Spleen (tissue), 11 donors: ENCODE measurements around the gene SELENOF. TPM values are rescaled to one million over a fixed set of nuclear protein-coding genes. Genes with fewer than 3 reads are reported as not detected.

Experiments
- DNase-seq: peaks from one replicate; pipeline ENCODE4 v3.0.0-alpha.2; 2020
- H3K27ac ChIP-seq, 8 donors: fragments of 200-600 bp; sonication (generic) in 7 of 8; 1 replicate in 4 of 8; 2 replicates in 4 of 8; pipeline versions ENCODE4 v1.5.0 to v1.8.0; 2016 to 2021; ENCODE audit warnings: inconsistent platforms in 4 of 8, mild to moderate bottlenecking in 4 of 8, moderate library complexity in 1 of 8
- H3K27me3 ChIP-seq, 7 donors: fragments of 200-600 bp; sonication (generic) in 6 of 7; replicated peaks in 1 of 7; 1 replicate in 4 of 7; 2 replicates in 3 of 7; pipeline versions ENCODE4 v1.5.0 to v1.8.0; 2016 to 2021; ENCODE audit warnings: inconsistent platforms in 3 of 7, mild to moderate bottlenecking in 1 of 7
- H3K36me3 ChIP-seq, 6 donors: fragments of 200-600 bp; sonication (generic) in 5 of 6; 1 replicate in 4 of 6; 2 replicates in 2 of 6; pipeline versions ENCODE4 v1.5.0 to v1.8.0; 2016 to 2021; ENCODE audit warnings: inconsistent platforms in 2 of 6
- H3K4me1 ChIP-seq, 6 donors: fragments of 200-600 bp; sonication (generic) in 5 of 6; 1 replicate in 3 of 6; 2 replicates in 3 of 6; pipeline versions ENCODE4 v1.5.0 to v1.8.0; 2016 to 2021; ENCODE audit warnings: inconsistent platforms in 3 of 6
- H3K4me3 ChIP-seq, 8 donors: fragments of 200-600 bp; sonication (generic) in 7 of 8; 1 replicate in 4 of 8; 2 replicates in 4 of 8; pipeline versions ENCODE4 v1.5.0 to v1.8.0; 2016 to 2021; ENCODE audit warnings: inconsistent platforms in 4 of 8, mild to moderate bottlenecking in 4 of 8, moderate library complexity in 2 of 8
- H3K9me3 ChIP-seq, 8 donors: fragments of 200-600 bp; sonication (generic) in 7 of 8; 1 replicate in 4 of 8; 2 replicates in 4 of 8; pipeline versions ENCODE4 v1.5.0 to v1.8.0; 2016 to 2021; ENCODE audit warnings: inconsistent platforms in 4 of 8
- POLR2A ChIP-seq, 3 donors: fragments of 450-650 bp; IDR thresholded peaks; one replicate each; pipeline ENCODE4 v1.5.1; 2017; ENCODE audit warnings: antibody characterized with exemption in 3 of 3, mild to moderate bottlenecking in 1 of 3
- POLR2AphosphoS5 ChIP-seq, 3 donors: sonication (generic); formaldehyde crosslinking; IDR thresholded peaks; one replicate each; pipeline ENCODE4 v1.5.1; 2017; ENCODE audit warnings: antibody characterized with exemption in 3 of 3
- WGBS, 5 donors: extraction: QIAGEN DNeasy Blood & Tissue Kit in 3 of 5; methylation state at CpG; one replicate each; pipeline versions ENCODE4 v1.1.5 to v1.1.7; 2013 to 2018; 5-methylcytosine and 5-hydroxymethylcytosine counted together
- intact Hi-C: fragments of 100-400 bp; cut with DNase I; formaldehyde crosslinking; loops from one replicate; pipeline ENCODE4 v1.15.0; 2023; ENCODE audit warnings: low total_unique reads
- polyA plus RNA-seq, 3 donors: library from polyadenylated mRNA; stranded (reverse); fragments of 200-250 nt; gene quantifications; one replicate each; pipeline ENCODE4 v1.2.1, GENCODE V29; 2013
- total RNA-seq, 7 donors: library from RNA; depleted of rRNA in 3 of 7; stranded (reverse); fragments of >200 nt in 3 of 7; fragmentation: NEBNext Ultra II Directional in 4 of 7; extraction: Animal tissue kit (Norgen Biotek cat#: 25700) in 4 of 7; gene quantifications; one replicate each; pipeline versions ENCODE4 v1.1.0 to v1.2.1, GENCODE V29; 2016 to 2021
- TF ChIP-seq, protein P1 (sequence below), 11 experiments: fragments of 200-600 bp in 7 of 11; fragments of 450-650 bp in 4 of 11; sonication (generic) in 4 of 11; IDR thresholded peaks in 8 of 11; conservative IDR thresholded peaks in 3 of 11; 1 replicate in 7 of 11; 2 replicates in 4 of 11; pipeline versions ENCODE4 v1.4.0 to v1.8.0; 2016 to 2021; ENCODE audit warnings: antibody characterized with exemption in 11 of 11, inconsistent platforms in 4 of 11, mild to moderate bottlenecking in 1 of 11
- donor health status: healthy with polysubstance abuse.
- donor health status: DM: no; HTN: no; CAD: no; lungs with moderate emphysema.
- donor health status: DM: no; HTN: no; CAD: no.
- donor health status: Bipolar disorder and iron deficiency.
- donor health status: healthy.
- donor health status: DM: no; HTN: no; CAD: no.
- donor health status: DM: yes; HTN: yes; CAD: no.

SELENOF gene
- total and polyA plus RNA-seq, 10 donors = 106 to 197 (median 173) TPM

DNA sequence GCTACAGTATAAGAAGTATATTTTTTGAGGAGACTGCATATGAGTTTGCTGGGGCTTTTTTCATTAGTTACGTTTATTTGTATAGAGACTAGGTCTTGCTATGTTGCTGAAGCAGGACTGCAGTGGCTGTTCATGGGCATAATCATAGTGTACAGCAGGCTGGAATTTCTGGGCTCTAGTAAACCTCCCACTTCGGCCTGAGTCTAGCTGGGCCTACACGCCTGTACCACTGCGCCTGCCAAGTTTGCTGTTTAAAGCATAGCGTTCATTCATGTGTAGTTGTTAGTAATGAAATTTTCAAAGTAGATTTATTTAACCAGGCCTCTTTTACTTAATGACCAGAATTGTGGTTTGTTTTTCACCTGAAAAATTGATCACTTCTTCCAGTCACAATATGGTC lies 34.3 kb upstream of the SELENOF start:
- DNase-seq = no peak
- H3K27ac ChIP-seq = no peak overlapping the region
- intact Hi-C loops = no loop called here
- peaks cover 0 to 23% (median 12%) of the 10 kb centered on the region in 6 donors for H3K4me1 ChIP-seq
- no peak overlapping the region for H3K4me3 ChIP-seq
- no peaks in the 10 kb centered on the region for H3K9me3 ChIP-seq
- no peaks in the 10 kb centered on the region for H3K36me3 ChIP-seq
- TF ChIP-seq, protein P1, sequence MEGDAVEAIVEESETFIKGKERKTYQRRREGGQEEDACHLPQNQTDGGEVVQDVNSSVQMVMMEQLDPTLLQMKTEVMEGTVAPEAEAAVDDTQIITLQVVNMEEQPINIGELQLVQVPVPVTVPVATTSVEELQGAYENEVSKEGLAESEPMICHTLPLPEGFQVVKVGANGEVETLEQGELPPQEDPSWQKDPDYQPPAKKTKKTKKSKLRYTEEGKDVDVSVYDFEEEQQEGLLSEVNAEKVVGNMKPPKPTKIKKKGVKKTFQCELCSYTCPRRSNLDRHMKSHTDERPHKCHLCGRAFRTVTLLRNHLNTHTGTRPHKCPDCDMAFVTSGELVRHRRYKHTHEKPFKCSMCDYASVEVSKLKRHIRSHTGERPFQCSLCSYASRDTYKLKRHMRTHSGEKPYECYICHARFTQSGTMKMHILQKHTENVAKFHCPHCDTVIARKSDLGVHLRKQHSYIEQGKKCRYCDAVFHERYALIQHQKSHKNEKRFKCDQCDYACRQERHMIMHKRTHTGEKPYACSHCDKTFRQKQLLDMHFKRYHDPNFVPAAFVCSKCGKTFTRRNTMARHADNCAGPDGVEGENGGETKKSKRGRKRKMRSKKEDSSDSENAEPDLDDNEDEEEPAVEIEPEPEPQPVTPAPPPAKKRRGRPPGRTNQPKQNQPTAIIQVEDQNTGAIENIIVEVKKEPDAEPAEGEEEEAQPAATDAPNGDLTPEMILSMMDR (IDR thresholded peaks at IDR 0.05 in 8 of 11, conservative IDR thresholded peaks at IDR 0.05 in 3 of 11) = no peak
- TF ChIP-seq POLR2A (IDR thresholded peaks at IDR 0.05) (no peak), POLR2AphosphoS5 (IDR thresholded peaks at IDR 0.05) (no peak)
- WGBS, 5 donors = 81 to 95% (median 88%) methylated on average over 5 of the region's 5 CpGs
- H3K27me3 ChIP-seq = no peaks in the 10 kb centered on the region

DNA sequence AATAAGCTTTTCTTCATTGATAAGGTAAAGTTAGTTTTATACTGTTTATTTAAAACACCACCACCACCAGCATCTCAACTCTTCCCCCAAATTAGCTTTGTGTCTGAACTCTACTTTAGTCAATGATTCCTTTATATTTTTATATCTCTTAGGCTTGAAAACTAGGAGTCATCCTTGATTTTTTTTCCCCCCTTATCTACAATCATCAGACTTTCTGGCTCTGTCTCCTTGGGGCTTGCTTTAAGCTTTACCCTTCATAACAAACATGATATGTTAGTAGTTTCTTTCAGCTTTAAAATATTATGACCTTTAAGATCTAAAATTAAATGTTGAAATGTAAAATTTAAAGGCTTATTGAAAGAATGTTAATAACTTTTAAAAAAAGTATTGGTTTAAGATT lies 28.8 kb upstream of the SELENOF start:
- no peak for TF ChIP-seq POLR2AphosphoS5 (IDR thresholded peaks at IDR 0.05)
- TF ChIP-seq, protein P1 (IDR thresholded peaks at IDR 0.05 in 8 of 11, conservative IDR thresholded peaks at IDR 0.05 in 3 of 11) = no peak
- TF ChIP-seq POLR2A (IDR thresholded peaks at IDR 0.05) = no peak
- Histone ChIP-seq H3K27ac (no peak overlapping the region), H3K4me3 (no peak overlapping the region), H3K9me3 (no peaks in the 10 kb centered on the region), H3K4me1 (peaks cover 0 to 12% (median 0%) of the 10 kb centered on the region in 6 donors), H3K27me3 (no peaks in the 10 kb centered on the region), H3K36me3 (no peaks in the 10 kb centered on the region)
- intact Hi-C loops = no loop called here
- no peak for DNase-seq

DNA sequence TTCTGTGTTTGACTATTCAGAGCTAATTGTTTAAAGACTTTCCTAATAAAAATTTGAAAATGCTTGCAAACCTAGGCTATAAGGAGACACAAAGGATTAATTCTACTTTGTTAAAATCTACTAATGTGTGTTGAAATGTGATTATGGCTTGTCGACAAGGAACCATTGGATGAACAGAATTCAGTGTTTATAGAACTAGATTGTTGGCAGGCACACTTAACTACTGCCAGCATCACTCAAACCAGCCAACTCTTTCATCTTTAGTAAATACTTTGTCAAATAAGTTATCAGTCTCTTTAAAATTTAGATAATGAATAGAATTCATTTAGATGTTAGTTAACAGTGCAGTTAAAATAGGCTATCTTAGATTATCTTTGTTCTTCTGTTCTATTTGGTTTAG lies 28.1 kb upstream of the SELENOF start:
- no peak for TF ChIP-seq POLR2A (IDR thresholded peaks at IDR 0.05)
- TF ChIP-seq, protein P1 (IDR thresholded peaks at IDR 0.05 in 8 of 11, conservative IDR thresholded peaks at IDR 0.05 in 3 of 11) = no peak
- TF ChIP-seq POLR2AphosphoS5 (IDR thresholded peaks at IDR 0.05) = no peak
- no peak overlapping the region for H3K27ac ChIP-seq
- no peak overlapping the region for H3K4me3 ChIP-seq
- intact Hi-C loops = no loop called here
- no peaks in the 10 kb centered on the region for H3K27me3 ChIP-seq
- H3K4me1 ChIP-seq = peaks cover 0 to 15% (median 0%) of the 10 kb centered on the region in 6 donors
- H3K36me3 ChIP-seq = no peaks in the 10 kb centered on the region
- no peak for DNase-seq
- H3K9me3 ChIP-seq = no peaks in the 10 kb centered on the region
- 77 to 93% (median 85%) methylated on average over 1 of the region's 1 CpG for WGBS, 5 donors

DNA sequence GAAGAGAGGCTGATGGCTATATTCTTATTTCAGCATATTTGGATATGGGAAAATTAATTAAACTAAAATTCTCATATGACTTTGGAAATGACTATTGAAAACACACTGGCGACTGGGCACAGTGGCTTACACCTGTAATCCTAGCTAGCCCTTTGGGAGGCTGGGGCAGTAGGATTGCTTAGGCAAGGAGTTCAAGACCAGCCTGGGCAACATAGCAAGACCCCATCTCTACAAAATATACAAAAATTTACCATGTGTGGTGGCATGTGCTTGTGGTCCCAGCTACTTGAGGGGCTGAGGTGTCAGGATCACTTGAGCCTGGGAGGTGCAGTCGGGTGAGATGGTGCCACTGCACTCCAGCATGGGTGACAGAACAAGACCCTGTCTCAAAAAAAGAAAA lies 26.7 kb upstream of the SELENOF start:
- Histone ChIP-seq H3K27ac (no peak overlapping the region), H3K4me3 (no peak overlapping the region), H3K36me3 (no peaks in the 10 kb centered on the region), H3K9me3 (no peaks in the 10 kb centered on the region), H3K4me1 (peaks cover 0 to 17% (median 0%) of the 10 kb centered on the region in 6 donors), H3K27me3 (no peaks in the 10 kb centered on the region)
- intact Hi-C loops = no loop called here
- TF ChIP-seq POLR2A (IDR thresholded peaks at IDR 0.05) (no peak), POLR2AphosphoS5 (IDR thresholded peaks at IDR 0.05) (no peak)
- TF ChIP-seq, protein P1 (IDR thresholded peaks at IDR 0.05 in 8 of 11, conservative IDR thresholded peaks at IDR 0.05 in 3 of 11) = no peak
- WGBS, 5 donors = 94 to 100% (median 95%) methylated on average over 2 of the region's 2 CpGs
- DNase-seq = no peak
